ENCODE measurements around the gene IL2RA.

The IL2RA gene

GRCh38 chr10:6061056-6061455, 1.1 kb downstream of the IL2RA start:
- no peaks in the 10 kb centered on the region for H3K9me2 ChIP-seq (replicated peaks; ENCODE audit: low read depth, low read length)
- no peak overlapping the region for H3K9ac ChIP-seq (ENCODE audit: low read depth, low read length, poor library complexity, severe bottlenecking)
- H3K27me3 ChIP-seq (ENCODE audit: insufficient read depth, low read length, poor library complexity, severe bottlenecking) = peaks cover 39% of the 10 kb centered on the region
- H3K9me3 ChIP-seq (ENCODE audit: insufficient read depth, low read depth, low read length) = no peaks in the 10 kb centered on the region
- H3F3A ChIP-seq (ENCODE audit: low read depth) = no peaks in the 10 kb centered on the region
- no peak overlapping the region for H2AFZ ChIP-seq (ENCODE audit: low read length)
- H3K4me2 ChIP-seq (ENCODE audit: low read depth, low read length, poor library complexity, severe bottlenecking) = no peak overlapping the region
- H4K20me1 ChIP-seq (ENCODE audit: insufficient read depth, low read length, poor library complexity, severe bottlenecking) = no peaks in the 10 kb centered on the region
- no peak overlapping the region for H3K4me3 ChIP-seq (ENCODE audit: low read length, poor library complexity, severe bottlenecking)
- peaks cover 19% of the 10 kb centered on the region for H3K4me1 ChIP-seq (ENCODE audit: insufficient read depth, low read length, poor library complexity, severe bottlenecking)
- H3K36me3 ChIP-seq (ENCODE audit: insufficient read depth, low read length) = no peaks in the 10 kb centered on the region
- no peaks in the 10 kb centered on the region for H3K79me2 ChIP-seq (ENCODE audit: insufficient read depth, low read length)
- TF ChIP-seq, protein P1, sequence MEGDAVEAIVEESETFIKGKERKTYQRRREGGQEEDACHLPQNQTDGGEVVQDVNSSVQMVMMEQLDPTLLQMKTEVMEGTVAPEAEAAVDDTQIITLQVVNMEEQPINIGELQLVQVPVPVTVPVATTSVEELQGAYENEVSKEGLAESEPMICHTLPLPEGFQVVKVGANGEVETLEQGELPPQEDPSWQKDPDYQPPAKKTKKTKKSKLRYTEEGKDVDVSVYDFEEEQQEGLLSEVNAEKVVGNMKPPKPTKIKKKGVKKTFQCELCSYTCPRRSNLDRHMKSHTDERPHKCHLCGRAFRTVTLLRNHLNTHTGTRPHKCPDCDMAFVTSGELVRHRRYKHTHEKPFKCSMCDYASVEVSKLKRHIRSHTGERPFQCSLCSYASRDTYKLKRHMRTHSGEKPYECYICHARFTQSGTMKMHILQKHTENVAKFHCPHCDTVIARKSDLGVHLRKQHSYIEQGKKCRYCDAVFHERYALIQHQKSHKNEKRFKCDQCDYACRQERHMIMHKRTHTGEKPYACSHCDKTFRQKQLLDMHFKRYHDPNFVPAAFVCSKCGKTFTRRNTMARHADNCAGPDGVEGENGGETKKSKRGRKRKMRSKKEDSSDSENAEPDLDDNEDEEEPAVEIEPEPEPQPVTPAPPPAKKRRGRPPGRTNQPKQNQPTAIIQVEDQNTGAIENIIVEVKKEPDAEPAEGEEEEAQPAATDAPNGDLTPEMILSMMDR (conservative IDR thresholded peaks at IDR 0.05; ENCODE audit: low read length) = no peak
- TF ChIP-seq EZH2phosphoT487 (IDR thresholded peaks at IDR 0.05; ENCODE audit: borderline replicate concordance) = no peak

GRCh38 chr10:6059506-6059905, 2.7 kb downstream of the IL2RA start:
- Histone ChIP-seq H3K36me3 (ENCODE audit: insufficient read depth, low read length) (no peaks in the 10 kb centered on the region), H2AFZ (ENCODE audit: low read length) (no peak overlapping the region), H4K20me1 (ENCODE audit: insufficient read depth, low read length, poor library complexity, severe bottlenecking) (no peaks in the 10 kb centered on the region), H3K79me2 (ENCODE audit: insufficient read depth, low read length) (no peaks in the 10 kb centered on the region), H3K4me1 (ENCODE audit: insufficient read depth, low read length, poor library complexity, severe bottlenecking) (peaks cover 19% of the 10 kb centered on the region), H3K4me2 (ENCODE audit: low read depth, low read length, poor library complexity, severe bottlenecking) (no peak overlapping the region), H3K9ac (ENCODE audit: low read depth, low read length, poor library complexity, severe bottlenecking) (no peak overlapping the region), H3F3A (ENCODE audit: low read depth) (no peaks in the 10 kb centered on the region), H3K9me2 (replicated peaks; ENCODE audit: low read depth, low read length) (no peaks in the 10 kb centered on the region), H3K9me3 (ENCODE audit: insufficient read depth, low read depth, low read length) (no peaks in the 10 kb centered on the region), H3K4me3 (ENCODE audit: low read length, poor library complexity, severe bottlenecking) (no peak overlapping the region), H3K27me3 (ENCODE audit: insufficient read depth, low read length, poor library complexity, severe bottlenecking) (peaks cover 39% of the 10 kb centered on the region)
- no peak for TF ChIP-seq EZH2phosphoT487 (IDR thresholded peaks at IDR 0.05; ENCODE audit: borderline replicate concordance)
- TF ChIP-seq, protein P1 (conservative IDR thresholded peaks at IDR 0.05; ENCODE audit: low read length) = no peak

GRCh38 chr10:6058682-6059475, 3.3 kb downstream of the IL2RA start:
- no peak for TF ChIP-seq EZH2phosphoT487 (IDR thresholded peaks at IDR 0.05; ENCODE audit: borderline replicate concordance)
- TF ChIP-seq, protein P1 (conservative IDR thresholded peaks at IDR 0.05; ENCODE audit: low read length) = no peak
- H3K9me3 ChIP-seq (ENCODE audit: insufficient read depth, low read depth, low read length) = no peaks in the 10 kb centered on the region
- peaks cover 19% of the 10 kb centered on the region for H3K4me1 ChIP-seq (ENCODE audit: insufficient read depth, low read length, poor library complexity, severe bottlenecking)
- peaks cover 39% of the 10 kb centered on the region for H3K27me3 ChIP-seq (ENCODE audit: insufficient read depth, low read length, poor library complexity, severe bottlenecking)
- H3K4me3 ChIP-seq (ENCODE audit: low read length, poor library complexity, severe bottlenecking) = no peak overlapping the region
- no peaks in the 10 kb centered on the region for H3F3A ChIP-seq (ENCODE audit: low read depth)
- H4K20me1 ChIP-seq (ENCODE audit: insufficient read depth, low read length, poor library complexity, severe bottlenecking) = no peaks in the 10 kb centered on the region
- H3K9ac ChIP-seq (ENCODE audit: low read depth, low read length, poor library complexity, severe bottlenecking) = no peak overlapping the region
- no peaks in the 10 kb centered on the region for H3K9me2 ChIP-seq (replicated peaks; ENCODE audit: low read depth, low read length)
- H3K36me3 ChIP-seq (ENCODE audit: insufficient read depth, low read length) = no peaks in the 10 kb centered on the region
- no peak overlapping the region for H2AFZ ChIP-seq (ENCODE audit: low read length)
- no peaks in the 10 kb centered on the region for H3K79me2 ChIP-seq (ENCODE audit: insufficient read depth, low read length)
- H3K4me2 ChIP-seq (ENCODE audit: low read depth, low read length, poor library complexity, severe bottlenecking) = no peak overlapping the region
